ENCODE measurements around the gene UPB1. TPM values are rescaled to one million over a fixed set of nuclear protein-coding genes. Genes with fewer than 3 reads are reported as not detected.
A peak's percentile ranks its signal among the peaks of the same experiment; 100 is the strongest.
"Not testable (repeated sequence)": the region's sequence is repeated elsewhere in the genome, so short reads cannot be mapped to it uniquely, and the experiment has no call there.

UPB1 gene
- total RNA-seq, 1 experiment from 2014 or later = 0.51 TPM

- in situ Hi-C loops (cut with HindIII; ENCODE audit: low sequenced_read_pairs) = no loop called here
- peak; percentile 18 for DNase-seq (ENCODE audit: low spot score)
These were observed 20.9 kb upstream of the UPB1 start for GRCh38 chr22:24474221-24474620.

DNA sequence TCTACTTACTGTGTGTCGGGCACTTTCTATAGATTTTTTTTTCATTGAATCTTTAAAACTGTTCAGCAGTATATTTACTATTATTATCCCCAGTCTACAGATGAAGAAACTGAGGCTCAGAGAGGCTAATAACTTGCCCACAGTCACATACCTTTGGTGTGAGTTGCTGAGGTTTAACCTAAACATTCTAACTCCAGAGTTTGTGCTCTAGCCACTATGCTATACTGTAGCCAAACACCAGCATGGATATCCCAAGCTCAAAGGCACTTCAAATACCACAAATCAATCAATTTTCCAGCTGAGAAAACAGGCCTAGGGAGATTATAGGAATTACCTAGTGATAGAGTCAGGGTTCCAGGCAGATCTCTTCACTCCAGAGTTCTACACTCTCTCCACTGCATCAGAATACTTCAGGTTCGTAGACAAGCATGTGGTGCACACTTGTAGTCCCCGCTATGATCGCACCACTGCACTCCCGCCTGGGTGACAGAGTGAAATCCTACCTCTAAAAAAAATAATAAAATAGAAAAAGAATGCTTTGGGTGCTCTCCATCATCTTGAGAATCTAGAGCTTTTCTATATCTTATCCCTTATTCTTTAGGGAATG lies 20.4 kb upstream of the UPB1 start:
- no peak for DNase-seq (ENCODE audit: low spot score)
- in situ Hi-C loops (cut with HindIII; ENCODE audit: low sequenced_read_pairs) = no loop called here

- no peak for DNase-seq (ENCODE audit: low spot score)
- in situ Hi-C loops (cut with HindIII; ENCODE audit: low sequenced_read_pairs) = no loop called here
These were observed 13.5 kb upstream of the UPB1 start for GRCh38 chr22:24481641-24482040.

DNA sequence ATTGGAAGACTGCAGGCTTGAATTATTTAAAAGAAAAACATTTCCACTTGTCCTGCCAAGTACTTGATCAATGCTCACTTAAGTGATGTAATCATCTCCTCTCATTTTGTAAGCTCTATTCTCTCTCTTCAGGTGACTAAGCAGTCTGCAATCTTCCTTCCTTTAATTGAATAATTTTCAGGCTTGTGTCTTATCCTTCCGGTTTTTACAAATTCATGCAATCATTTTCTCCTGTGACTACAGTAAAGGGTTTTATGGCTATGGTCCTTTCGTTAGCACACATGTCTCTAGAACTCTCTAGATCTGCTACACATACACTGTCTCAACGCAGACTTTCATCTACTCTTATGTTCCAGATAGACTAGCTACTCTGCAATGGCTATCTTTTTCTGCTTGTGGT lies 12.6 kb upstream of the UPB1 start:
- DNase-seq (ENCODE audit: low spot score) = no peak

GRCh38 chr22:24482998-24483397 lies 12.1 kb upstream of the UPB1 start:
- DNase-seq (ENCODE audit: low spot score) = no peak
- in situ Hi-C loops (cut with HindIII; ENCODE audit: low sequenced_read_pairs) = no loop called here

More for the DNA sequence above, 12.6 kb upstream of the UPB1 start:
- in situ Hi-C loops (cut with HindIII; ENCODE audit: low sequenced_read_pairs) = no loop called here

GRCh38 chr22:24483976-24484545 lies 11.1 kb upstream of the UPB1 start:
- no peak for DNase-seq (ENCODE audit: low spot score)
- in situ Hi-C loops (cut with HindIII; ENCODE audit: low sequenced_read_pairs) = no loop called here

DNA sequence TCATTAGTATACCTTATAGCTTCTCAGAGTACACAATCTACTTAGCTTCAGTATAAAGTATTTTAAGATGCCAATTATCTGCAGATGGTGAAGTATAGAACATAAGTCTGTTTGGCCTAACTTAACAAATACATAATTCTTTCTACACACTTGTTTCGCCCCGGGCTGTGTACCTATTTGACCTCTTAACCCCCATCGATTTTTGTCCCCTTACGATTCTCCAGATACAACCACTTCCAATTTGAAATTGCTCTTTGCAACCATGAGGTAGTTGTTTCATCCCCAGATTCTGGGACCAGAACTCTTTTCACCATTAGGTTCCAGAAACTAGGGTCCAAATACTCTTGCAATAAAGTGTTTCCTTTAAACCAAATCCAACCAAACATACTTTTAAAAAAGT lies 10.0 kb upstream of the UPB1 start:
- in situ Hi-C loops (cut with HindIII; ENCODE audit: low sequenced_read_pairs) = no loop called here
- DNase-seq (ENCODE audit: low spot score) = no peak

DNA sequence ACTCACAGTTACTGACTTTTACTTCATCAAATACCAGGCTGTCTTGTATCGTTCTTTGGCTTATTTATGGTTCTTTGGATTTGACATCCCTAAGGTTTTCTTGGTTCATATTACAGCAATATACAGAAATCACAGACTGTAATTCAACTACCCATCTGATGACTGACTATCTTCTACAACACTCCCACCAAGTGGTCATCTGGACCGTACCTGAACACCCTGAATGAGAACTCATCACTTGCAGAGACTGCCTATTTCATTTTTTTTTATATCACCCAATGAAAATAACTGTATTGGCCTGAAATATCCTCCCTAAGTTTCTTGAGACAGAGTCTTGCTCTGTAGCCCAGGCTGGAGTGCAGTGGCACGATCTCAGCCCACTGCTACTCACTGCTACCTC lies 9.5 kb upstream of the UPB1 start:
- DNase-seq (ENCODE audit: low spot score) = no peak
- in situ Hi-C loops (cut with HindIII; ENCODE audit: low sequenced_read_pairs) = no loop called here

- in situ Hi-C loops (cut with HindIII; ENCODE audit: low sequenced_read_pairs) = no loop called here
- DNase-seq (ENCODE audit: low spot score) = no peak
These were observed 8.6 kb upstream of the UPB1 start for GRCh38 chr22:24486501-24486921.

DNA sequence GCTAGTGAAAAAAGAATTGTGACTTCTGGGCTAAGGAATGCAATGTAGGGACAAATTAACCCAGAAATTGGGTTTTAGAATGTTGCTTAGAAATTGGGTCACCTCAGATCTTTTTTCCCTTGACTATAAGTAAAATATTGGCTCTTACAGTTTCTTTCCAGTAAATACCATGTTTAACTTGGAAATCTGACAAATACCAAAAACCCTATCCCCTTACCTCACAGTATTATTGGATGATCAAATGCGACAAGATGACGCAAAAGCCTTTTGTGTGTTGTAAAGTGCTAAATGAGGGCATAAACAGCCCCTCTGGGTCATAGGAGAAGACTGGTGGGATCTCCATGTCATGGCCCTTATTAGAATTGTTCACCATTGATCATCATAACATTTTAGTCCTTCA lies 6.1 kb upstream of the UPB1 start:
- in situ Hi-C loops (cut with HindIII; ENCODE audit: low sequenced_read_pairs) = no loop called here
- no peak for DNase-seq (ENCODE audit: low spot score)

DNA sequence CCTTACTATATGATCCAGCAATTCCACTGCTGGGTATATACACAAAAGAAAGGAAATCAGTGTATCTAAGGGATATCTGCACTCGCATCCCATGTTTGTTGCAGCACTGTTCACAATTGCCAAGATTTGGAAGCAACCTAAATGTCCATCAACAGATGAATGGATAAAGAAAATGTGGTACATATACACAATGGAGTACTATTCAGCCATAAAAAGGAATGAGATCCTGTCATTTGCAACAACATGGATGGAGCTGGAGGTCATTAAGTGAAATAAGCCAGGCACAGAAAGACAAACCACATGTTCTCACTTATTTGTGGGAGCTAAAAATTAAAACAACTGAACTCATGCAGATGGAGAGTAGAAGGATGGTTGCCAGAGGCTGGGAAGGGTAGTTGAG lies 5.7 kb upstream of the UPB1 start:
- DNase-seq (ENCODE audit: low spot score); in situ Hi-C loops (cut with HindIII; ENCODE audit: low sequenced_read_pairs): not testable (repeated sequence)

- in situ Hi-C loops (cut with HindIII; ENCODE audit: low sequenced_read_pairs) = no loop called here
- no peak for DNase-seq (ENCODE audit: low spot score)
These were observed 2.7 kb upstream of the UPB1 start for GRCh38 chr22:24492391-24492790.

- DNase-seq (ENCODE audit: low spot score) = no peak
- in situ Hi-C loops (cut with HindIII; ENCODE audit: low sequenced_read_pairs) = no loop called here
These were observed 985 bp upstream of the UPB1 start for GRCh38 chr22:24494167-24494527.

DNA sequence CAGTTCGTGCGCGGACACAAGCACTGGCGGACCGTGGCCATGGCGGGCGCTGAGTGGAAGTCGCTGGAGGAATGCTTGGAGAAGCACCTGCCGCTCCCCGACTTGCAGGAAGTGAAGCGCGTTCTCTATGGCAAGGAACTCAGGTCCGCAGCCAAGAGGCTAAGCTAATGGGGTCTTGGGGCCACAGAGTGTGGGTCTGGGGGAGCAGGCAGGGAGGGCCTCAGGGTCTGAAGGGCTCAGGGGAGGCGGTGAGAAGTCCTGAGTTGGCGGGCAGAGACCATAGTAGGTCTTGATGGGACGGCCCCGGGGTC lies 188 bp downstream of the UPB1 start:
- no peak for DNase-seq (ENCODE audit: low spot score)
- in situ Hi-C loops (cut with HindIII; ENCODE audit: low sequenced_read_pairs) = no loop called here

DNA sequence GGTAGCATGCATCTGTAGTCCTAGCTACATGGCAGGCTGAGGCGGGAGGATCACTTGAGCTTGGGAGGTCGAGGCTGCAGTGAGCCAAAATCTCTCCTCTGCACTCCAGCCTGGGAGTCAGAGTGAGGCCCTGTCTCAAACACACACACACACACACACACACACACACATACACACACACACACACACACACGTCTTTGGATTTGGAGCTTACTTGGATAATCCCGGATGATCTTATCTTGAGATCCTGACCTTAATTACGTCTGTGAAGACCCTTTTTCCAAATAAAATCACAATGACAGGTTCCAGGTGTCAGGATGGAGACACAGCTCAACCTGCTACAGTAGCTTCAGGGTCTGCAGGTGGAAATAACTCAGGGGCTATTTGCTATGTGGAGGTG lies 1.1 kb downstream of the UPB1 start:
- DNase-seq (ENCODE audit: low spot score) = no peak
- in situ Hi-C loops (cut with HindIII; ENCODE audit: low sequenced_read_pairs) = no loop called here

DNA sequence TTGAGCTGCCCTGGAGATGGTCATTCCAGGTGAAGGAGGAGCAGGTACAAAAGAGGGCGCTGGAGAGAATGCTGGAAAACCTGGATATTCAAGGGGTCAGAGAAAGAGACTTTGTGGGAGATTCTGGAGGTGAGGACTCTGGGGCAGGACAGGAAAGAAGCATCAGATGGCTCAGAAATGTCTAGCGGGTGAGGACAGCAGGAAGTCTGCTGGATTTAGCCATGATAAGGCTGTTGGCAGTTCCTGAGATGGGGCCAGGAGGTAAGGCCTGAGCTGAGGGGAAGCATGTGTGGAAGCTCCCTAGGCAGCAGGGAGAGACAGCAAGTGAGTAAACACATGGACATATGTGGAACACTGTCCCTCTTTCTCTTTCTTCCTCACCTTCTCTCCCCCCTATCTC lies 1.5 kb downstream of the UPB1 start:
- in situ Hi-C loops (cut with HindIII; ENCODE audit: low sequenced_read_pairs) = no loop called here
- DNase-seq (ENCODE audit: low spot score) = peak; percentile 86

GRCh38 chr22:24497841-24498258 lies 2.7 kb downstream of the UPB1 start:
- no peak for DNase-seq (ENCODE audit: low spot score)
- in situ Hi-C loops (cut with HindIII; ENCODE audit: low sequenced_read_pairs) = no loop called here

DNA sequence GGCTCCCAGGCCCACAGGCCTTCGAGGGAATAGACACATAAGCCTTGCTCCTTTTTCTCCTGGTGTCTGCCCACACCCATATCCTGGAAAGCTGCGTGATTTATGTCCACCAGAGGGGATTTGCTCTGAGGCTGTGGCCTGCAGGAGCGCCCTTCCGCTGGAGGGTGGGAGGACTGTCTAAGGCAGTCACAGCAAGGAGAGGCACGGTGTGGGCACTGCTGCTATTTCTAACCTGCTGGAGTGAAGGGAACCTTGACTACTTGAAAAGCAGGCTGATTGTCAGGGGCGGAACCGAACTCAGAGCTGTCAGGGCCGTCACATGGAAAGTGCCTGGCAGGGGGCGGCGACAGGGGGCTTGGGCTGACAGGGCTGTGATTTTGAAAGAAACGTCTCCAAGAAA lies 3.7 kb downstream of the UPB1 start:
- in situ Hi-C loops (cut with HindIII; ENCODE audit: low sequenced_read_pairs) = no loop called here
- no peak for DNase-seq (ENCODE audit: low spot score)

DNA sequence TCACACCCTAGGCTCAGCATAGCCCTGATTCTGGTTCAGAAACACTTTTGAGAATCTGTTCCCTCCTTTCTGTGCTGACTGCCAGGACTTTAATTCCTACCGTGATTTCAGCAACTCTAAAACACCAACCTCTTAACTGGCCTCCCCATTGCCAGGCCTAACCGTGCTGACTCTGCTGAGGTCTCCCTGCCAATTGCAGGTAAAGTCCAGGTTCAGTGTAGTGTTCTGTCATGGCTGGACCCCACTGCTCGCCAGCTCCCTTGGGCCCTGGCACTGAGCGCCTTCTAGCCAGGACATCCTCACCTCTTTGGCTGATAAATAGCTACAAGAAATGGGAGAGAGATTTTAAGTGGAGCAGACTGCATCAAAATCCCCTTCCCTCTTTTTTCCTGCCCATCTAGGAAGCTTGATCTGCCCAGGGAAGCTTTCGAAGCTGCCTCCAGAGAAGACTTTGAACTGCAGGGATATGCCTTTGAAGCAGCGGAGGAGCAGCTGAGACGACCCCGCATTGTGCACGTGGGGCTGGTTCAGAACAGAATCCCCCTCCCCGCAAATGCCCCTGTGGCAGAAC lies 4.7 kb downstream of the UPB1 start:
- DNase-seq (ENCODE audit: low spot score) = no peak
- in situ Hi-C loops (cut with HindIII; ENCODE audit: low sequenced_read_pairs) = no loop called here

GRCh38 chr22:24500277-24500820 lies 5.2 kb downstream of the UPB1 start:
- in situ Hi-C loops (cut with HindIII; ENCODE audit: low sequenced_read_pairs) = no loop called here
- peak; percentile 72 for DNase-seq (ENCODE audit: low spot score)

Measured in G401 (cell line).